PC-3 (cell line): ENCODE data around the gene RPL5. TPM values are rescaled to one million over a fixed set of nuclear protein-coding genes. Genes with fewer than 3 reads are reported as not detected.

ENCODE experiments used
- ATAC-seq: fragments of 200-7000 bp; cut with Tn5 transposase; 2 replicates; pipeline ENCODE4 v1.9.1; 2020; ENCODE audit warnings: mild to moderate bottlenecking, moderate library complexity
- BruUV-seq: library from RNA; stranded (reverse); fragments of 400-500 nt; replicated peaks from 2 replicates; lab custom pipeline; 2021; lab: Mats Ljungman, UMichigan
- CTCF ChIA-PET: fragments of 300-600 bp; sonication (Branson Sonifier 250); formaldehyde crosslinking; loops from one replicate; lab custom pipeline; 2022; ENCODE audit warnings: antibody characterized with exemption; lab: Charles Lee
- POLR2A ChIA-PET: fragments of 300-600 bp; sonication (Branson Sonifier 250); formaldehyde crosslinking; loops from one replicate; lab custom pipeline; 2022; ENCODE audit warnings: antibody characterized with exemption; ENCODE audit not compliant: unreplicated experiment; lab: Charles Lee
- DNase-seq: peaks from one replicate; pipeline ENCODE4 v3.0.0-alpha.2; 2015
- H2AFZ ChIP-seq: fragments of 300-600 bp; sonication (generic); 2 replicates; pipeline ENCODE4 v1.6.0; 2016; ENCODE audit warnings: antibody characterized with exemption, low read length
- H3F3A ChIP-seq: fragments of 300-600 bp; sonication (generic); one replicate; pipeline ENCODE4 v1.6.0; 2017; ENCODE audit warnings: antibody characterized with exemption, low read length, control low read depth, mild to moderate bottlenecking; ENCODE audit not compliant: unreplicated experiment
- H3K27ac ChIP-seq: fragments of 300-600 bp; sonication (generic); 2 replicates; pipeline ENCODE4 v1.5.1; 2016; ENCODE audit warnings: mild to moderate bottlenecking, low read length
- H3K27me3 ChIP-seq: fragments of 300-600 bp; sonication (generic); 2 replicates; pipeline ENCODE4 v1.6.1; 2016; ENCODE audit warnings: low read length, mixed read lengths
- H3K36me3 ChIP-seq: fragments of 300-600 bp; sonication (generic); 2 replicates; pipeline ENCODE4 v1.6.1; 2016; ENCODE audit warnings: low read depth, mixed run types, low read length, mixed read lengths
- H3K4me1 ChIP-seq: fragments of 300-600 bp; sonication (generic); 2 replicates; pipeline ENCODE4 v1.5.1; 2016; ENCODE audit warnings: low read length; ENCODE audit not compliant: insufficient read depth
- H3K4me2 ChIP-seq: fragments of 300-600 bp; sonication (generic); 2 replicates; pipeline ENCODE4 v1.6.0; 2016; ENCODE audit warnings: low read length
- H3K4me3 ChIP-seq: fragments of 300-600 bp; sonication (generic); 2 replicates; pipeline ENCODE4 v1.5.1; 2016; ENCODE audit warnings: mild to moderate bottlenecking, low read length, mixed read lengths
- H3K79me2 ChIP-seq: fragments of 300-600 bp; sonication (generic); 2 replicates; pipeline ENCODE4 v1.6.1; 2017; ENCODE audit warnings: low read length, mixed read lengths
- H3K9ac ChIP-seq: fragments of 300-600 bp; sonication (generic); 2 replicates; pipeline ENCODE4 v1.6.0; 2016; ENCODE audit warnings: mild to moderate bottlenecking, low read length
- H3K9me2 ChIP-seq: fragments of 300-600 bp; sonication (generic); replicated peaks from 2 replicates; pipeline ENCODE4 v1.6.1; 2016; ENCODE audit warnings: mixed run types, low read length, mixed read lengths
- H3K9me3 ChIP-seq: fragments of 300-600 bp; sonication (generic); 2 replicates; pipeline ENCODE4 v1.6.1; 2016; ENCODE audit warnings: low read length, mixed read lengths
- H4K20me1 ChIP-seq: fragments of 300-600 bp; sonication (generic); 2 replicates; pipeline ENCODE4 v1.6.1; 2016; ENCODE audit warnings: low read length, mixed read lengths
- EZH2 ChIP-seq: fragments of 300-600 bp; sonication (generic); IDR thresholded peaks from one replicate; pipeline ENCODE4 v1.6.1; 2017; ENCODE audit warnings: antibody characterized with exemption, mild to moderate bottlenecking, low read length; ENCODE audit not compliant: unreplicated experiment
- EZH2phosphoT487 ChIP-seq: fragments of 300-600 bp; sonication (generic); IDR thresholded peaks from 2 replicates; pipeline ENCODE4 v1.6.1; 2018; ENCODE audit warnings: mild to moderate bottlenecking, antibody characterized with exemption, low read length, borderline replicate concordance
- intact Hi-C: fragments of 100-400 bp; cut with micrococcal nuclease; formaldehyde crosslinking; loops from 2 replicates; pipeline ENCODE4 v1.9.0; 2023
- total RNA-seq: library from RNA; depleted of rRNA; stranded (reverse); fragments of >200 nt; gene quantifications from 2 replicates; pipeline ENCODE4 v1.2.3, GENCODE V29; 2014
- TF ChIP-seq, protein P1 (sequence below): fragments of 300-600 bp; sonication (generic); conservative IDR thresholded peaks from 2 replicates; pipeline ENCODE4 v1.5.1; 2017; ENCODE audit warnings: antibody characterized with exemption, low read depth, mild to moderate bottlenecking, low read length

RPL5 gene
- total RNA-seq, 1 experiment from 2014 or later: 1,285 TPM

DNA sequence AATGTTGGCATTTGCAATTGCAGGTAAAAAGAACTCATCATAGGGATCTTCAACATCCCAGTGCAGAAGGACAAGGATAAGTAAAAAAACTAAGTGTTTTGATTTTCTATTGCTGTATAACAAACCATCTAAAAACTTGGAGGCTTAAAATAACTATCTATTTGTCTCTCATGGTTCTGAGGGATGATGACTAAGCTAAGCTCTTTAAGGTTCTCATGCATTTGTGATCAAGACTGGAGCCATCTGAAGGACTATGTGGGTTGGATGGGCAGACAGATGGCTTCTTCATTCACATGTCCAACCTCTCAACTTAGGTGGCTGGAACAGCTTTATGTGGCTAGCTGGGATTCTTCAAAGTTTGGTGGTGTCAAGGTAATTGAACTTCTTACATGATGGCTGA lies 51.5 kb downstream of the RPL5 start:
- Histone ChIP-seq H3K27ac (no peak overlapping the region), H3K4me3 (no peak overlapping the region), H3K79me2 (no peaks in the 10 kb centered on the region), H2AFZ (no peak overlapping the region), H3K4me2 (no peak overlapping the region), H3K4me1 (peaks cover 16% of the 10 kb centered on the region), H3K9me2 (no peaks in the 10 kb centered on the region), H3K9me3 (no peaks in the 10 kb centered on the region), H3K27me3 (no peaks in the 10 kb centered on the region), H4K20me1 (no peaks in the 10 kb centered on the region), H3F3A (peaks cover 4% of the 10 kb centered on the region), H3K36me3 (no peaks in the 10 kb centered on the region), H3K9ac (no peak overlapping the region)
- intact Hi-C loops: no loop called here
- BruUV-seq: no TSS peak
- TF ChIP-seq, protein P1, sequence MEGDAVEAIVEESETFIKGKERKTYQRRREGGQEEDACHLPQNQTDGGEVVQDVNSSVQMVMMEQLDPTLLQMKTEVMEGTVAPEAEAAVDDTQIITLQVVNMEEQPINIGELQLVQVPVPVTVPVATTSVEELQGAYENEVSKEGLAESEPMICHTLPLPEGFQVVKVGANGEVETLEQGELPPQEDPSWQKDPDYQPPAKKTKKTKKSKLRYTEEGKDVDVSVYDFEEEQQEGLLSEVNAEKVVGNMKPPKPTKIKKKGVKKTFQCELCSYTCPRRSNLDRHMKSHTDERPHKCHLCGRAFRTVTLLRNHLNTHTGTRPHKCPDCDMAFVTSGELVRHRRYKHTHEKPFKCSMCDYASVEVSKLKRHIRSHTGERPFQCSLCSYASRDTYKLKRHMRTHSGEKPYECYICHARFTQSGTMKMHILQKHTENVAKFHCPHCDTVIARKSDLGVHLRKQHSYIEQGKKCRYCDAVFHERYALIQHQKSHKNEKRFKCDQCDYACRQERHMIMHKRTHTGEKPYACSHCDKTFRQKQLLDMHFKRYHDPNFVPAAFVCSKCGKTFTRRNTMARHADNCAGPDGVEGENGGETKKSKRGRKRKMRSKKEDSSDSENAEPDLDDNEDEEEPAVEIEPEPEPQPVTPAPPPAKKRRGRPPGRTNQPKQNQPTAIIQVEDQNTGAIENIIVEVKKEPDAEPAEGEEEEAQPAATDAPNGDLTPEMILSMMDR: no peak
- no peak for TF ChIP-seq EZH2phosphoT487
- TF ChIP-seq EZH2: no peak
- no peak for ATAC-seq
- ChIA-PET POLR2A (no interaction called here), CTCF (no interaction called here)
- DNase-seq: no peak

GRCh38 chr1:92884195-92884594 lies 52.4 kb downstream of the RPL5 start:
- no peak for TF ChIP-seq EZH2phosphoT487
- TF ChIP-seq, protein P1: no peak
- no peak for TF ChIP-seq EZH2
- intact Hi-C loops: no loop called here
- no peaks in the 10 kb centered on the region for H3K79me2 ChIP-seq
- ATAC-seq (no peak), DNase-seq (no peak)
- no peaks in the 10 kb centered on the region for H3K9me2 ChIP-seq
- no peaks in the 10 kb centered on the region for H4K20me1 ChIP-seq
- H3K9me3 ChIP-seq: no peaks in the 10 kb centered on the region
- H2AFZ ChIP-seq: no peak overlapping the region
- peaks cover 4% of the 10 kb centered on the region for H3F3A ChIP-seq
- no peaks in the 10 kb centered on the region for H3K27me3 ChIP-seq
- H3K27ac ChIP-seq: no peak overlapping the region
- CTCF ChIA-PET: no interaction called here
- H3K4me2 ChIP-seq: no peak overlapping the region
- no TSS peak for BruUV-seq
- H3K9ac ChIP-seq: no peak overlapping the region
- H3K4me3 ChIP-seq: no peak overlapping the region
- POLR2A ChIA-PET: no interaction called here
- peaks cover 16% of the 10 kb centered on the region for H3K4me1 ChIP-seq
- no peaks in the 10 kb centered on the region for H3K36me3 ChIP-seq

DNA sequence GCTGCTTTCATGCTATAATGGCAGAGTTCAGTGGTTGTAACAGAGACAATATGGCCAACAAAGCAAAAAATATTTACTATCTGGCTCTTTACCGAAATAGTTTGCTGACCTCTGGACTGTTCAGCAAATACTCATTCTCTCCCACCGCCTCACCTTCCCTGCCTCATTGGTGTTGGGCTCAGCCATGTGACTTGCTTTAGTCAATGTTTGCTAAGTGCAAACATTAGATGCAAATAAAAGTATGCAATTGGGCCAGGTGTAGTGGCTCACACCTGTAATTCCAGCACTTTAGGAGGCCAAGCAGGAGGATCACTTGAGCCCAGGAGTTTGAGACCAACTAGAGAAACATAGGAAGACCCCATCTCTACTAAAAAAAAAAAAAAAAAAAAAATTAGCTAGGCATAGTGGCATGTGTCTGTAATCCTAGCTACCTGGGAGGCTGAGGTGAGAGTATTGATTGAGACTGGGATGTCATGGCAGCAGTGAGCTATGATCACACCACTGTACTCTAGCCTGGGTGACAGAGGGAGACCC lies 55.1 kb downstream of the RPL5 start:
- TF ChIP-seq, protein P1: no peak
- no peak for TF ChIP-seq EZH2phosphoT487
- no peak for TF ChIP-seq EZH2
- no TSS peak for BruUV-seq
- no peaks in the 10 kb centered on the region for H3K79me2 ChIP-seq
- CTCF ChIA-PET: no interaction called here
- peak overlapping the region; percentile 36; the same call in 1 of the 2 replicates for H3K27ac ChIP-seq
- ATAC-seq (peak; percentile 66), DNase-seq (peak; percentile 72)
- no peak overlapping the region for H3K4me3 ChIP-seq
- H3K4me1 ChIP-seq: peaks cover 16% of the 10 kb centered on the region
- no peaks in the 10 kb centered on the region for H3K36me3 ChIP-seq
- no peaks in the 10 kb centered on the region for H4K20me1 ChIP-seq
- no peak overlapping the region for H2AFZ ChIP-seq
- no peak overlapping the region for H3K9ac ChIP-seq
- POLR2A ChIA-PET: interaction anchor here (0.7 kb wide), 1 partner anchor 56 kb away, joined by 10 read pairs; no protein-coding TSS in a partner anchor
- intact Hi-C loops: no loop called here
- H3F3A ChIP-seq: peaks cover 4% of the 10 kb centered on the region
- H3K27me3 ChIP-seq: no peaks in the 10 kb centered on the region
- H3K9me3 ChIP-seq: no peaks in the 10 kb centered on the region
- peak overlapping the region; percentile 27; the same call in 1 of the 2 replicates for H3K4me2 ChIP-seq
- H3K9me2 ChIP-seq: no peaks in the 10 kb centered on the region
